ENCODE data around the gene SEZ6. TPM values are rescaled to one million over a fixed set of nuclear protein-coding genes. Genes with fewer than 3 reads are reported as not detected.

The SEZ6 gene
- total RNA-seq, 4 donors from 2014 or later, result 0.13 TPM; not detected in 3

- TF ChIP-seq POLR2AphosphoS5 (IDR thresholded peaks at IDR 0.05), result no peak
- TF ChIP-seq, protein P1, sequence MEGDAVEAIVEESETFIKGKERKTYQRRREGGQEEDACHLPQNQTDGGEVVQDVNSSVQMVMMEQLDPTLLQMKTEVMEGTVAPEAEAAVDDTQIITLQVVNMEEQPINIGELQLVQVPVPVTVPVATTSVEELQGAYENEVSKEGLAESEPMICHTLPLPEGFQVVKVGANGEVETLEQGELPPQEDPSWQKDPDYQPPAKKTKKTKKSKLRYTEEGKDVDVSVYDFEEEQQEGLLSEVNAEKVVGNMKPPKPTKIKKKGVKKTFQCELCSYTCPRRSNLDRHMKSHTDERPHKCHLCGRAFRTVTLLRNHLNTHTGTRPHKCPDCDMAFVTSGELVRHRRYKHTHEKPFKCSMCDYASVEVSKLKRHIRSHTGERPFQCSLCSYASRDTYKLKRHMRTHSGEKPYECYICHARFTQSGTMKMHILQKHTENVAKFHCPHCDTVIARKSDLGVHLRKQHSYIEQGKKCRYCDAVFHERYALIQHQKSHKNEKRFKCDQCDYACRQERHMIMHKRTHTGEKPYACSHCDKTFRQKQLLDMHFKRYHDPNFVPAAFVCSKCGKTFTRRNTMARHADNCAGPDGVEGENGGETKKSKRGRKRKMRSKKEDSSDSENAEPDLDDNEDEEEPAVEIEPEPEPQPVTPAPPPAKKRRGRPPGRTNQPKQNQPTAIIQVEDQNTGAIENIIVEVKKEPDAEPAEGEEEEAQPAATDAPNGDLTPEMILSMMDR (IDR thresholded peaks at IDR 0.05), result no peak
- TF ChIP-seq EP300 (IDR thresholded peaks at IDR 0.05), result no peak
- TF ChIP-seq POLR2A (IDR thresholded peaks at IDR 0.05), result no peak
- Histone ChIP-seq H3K27me3 (no peaks in the 10 kb centered on the region), H3K4me3 (no peak overlapping the region), H3K27ac (no peak overlapping the region), H3K4me1 (no peaks in the 10 kb centered on the region), H3K9me3 (no peaks in the 10 kb centered on the region), H3K36me3 (no peaks in the 10 kb centered on the region)
- no peak for ATAC-seq
- 62 to 77% methylated on average over 4 to 7 of the region's 7 CpGs for WGBS, 2 donors (ENCODE audit: low coverage in 1 of 2)
Measured at GRCh38 chr17:29045734-29046472, 40.1 kb upstream of the SEZ6 start.

DNA sequence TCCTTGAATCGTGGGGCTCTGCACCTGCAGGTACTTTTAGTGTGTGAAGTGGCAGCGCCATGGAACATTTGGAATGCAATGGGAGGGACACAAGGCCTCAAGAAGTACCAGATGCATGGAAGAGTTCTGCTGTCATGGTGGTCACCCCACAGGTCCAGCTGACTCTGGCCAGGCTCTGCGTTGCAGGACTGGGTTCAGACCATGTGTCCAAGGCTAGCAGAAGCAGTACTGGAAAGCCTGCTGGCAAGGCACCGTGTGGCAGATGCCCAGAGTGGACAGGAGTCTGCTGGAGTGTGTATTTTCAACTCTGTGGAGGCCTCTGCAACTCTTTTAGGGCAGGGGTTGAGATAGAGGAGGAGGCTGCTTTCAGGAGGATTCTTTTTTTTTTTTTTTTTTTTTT is 39.2 kb upstream of the SEZ6 start:
- 89 to 100% methylated on average over 1 to 2 of the region's 4 CpGs for WGBS, 2 donors (ENCODE audit: low coverage in 1 of 2)

GRCh38 chr17:29043539-29044145 is 37.8 kb upstream of the SEZ6 start:
- H3K27me3 ChIP-seq, result no peaks in the 10 kb centered on the region
- ATAC-seq, result no peak
- H3K4me3 ChIP-seq, result no peak overlapping the region
- H3K9me3 ChIP-seq, result no peaks in the 10 kb centered on the region
- WGBS, 2 donors (ENCODE audit: low coverage in 1 of 2), result 94 to 100% methylated on average over 1 to 3 of the region's 3 CpGs
- peaks cover 0 to 3% (median 0%) of the 10 kb centered on the region in 3 donors for H3K4me1 ChIP-seq
- no peaks in the 10 kb centered on the region for H3K36me3 ChIP-seq
- TF ChIP-seq POLR2AphosphoS5 (IDR thresholded peaks at IDR 0.05) (no peak), EP300 (IDR thresholded peaks at IDR 0.05) (no peak), POLR2A (IDR thresholded peaks at IDR 0.05) (no peak)
- TF ChIP-seq, protein P1 (IDR thresholded peaks at IDR 0.05), result no peak
- H3K27ac ChIP-seq, result no peak overlapping the region

More for the DNA sequence above, 39.2 kb upstream of the SEZ6 start:
- ATAC-seq, result no peak
- Histone ChIP-seq H3K4me3 (no peak overlapping the region), H3K27ac (no peak overlapping the region), H3K4me1 (peaks cover 0 to under 1% (median 0%) of the 10 kb centered on the region in 3 donors), H3K9me3 (no peaks in the 10 kb centered on the region), H3K27me3 (no peaks in the 10 kb centered on the region), H3K36me3 (no peaks in the 10 kb centered on the region)
- TF ChIP-seq EP300 (IDR thresholded peaks at IDR 0.05), result no peak

DNA sequence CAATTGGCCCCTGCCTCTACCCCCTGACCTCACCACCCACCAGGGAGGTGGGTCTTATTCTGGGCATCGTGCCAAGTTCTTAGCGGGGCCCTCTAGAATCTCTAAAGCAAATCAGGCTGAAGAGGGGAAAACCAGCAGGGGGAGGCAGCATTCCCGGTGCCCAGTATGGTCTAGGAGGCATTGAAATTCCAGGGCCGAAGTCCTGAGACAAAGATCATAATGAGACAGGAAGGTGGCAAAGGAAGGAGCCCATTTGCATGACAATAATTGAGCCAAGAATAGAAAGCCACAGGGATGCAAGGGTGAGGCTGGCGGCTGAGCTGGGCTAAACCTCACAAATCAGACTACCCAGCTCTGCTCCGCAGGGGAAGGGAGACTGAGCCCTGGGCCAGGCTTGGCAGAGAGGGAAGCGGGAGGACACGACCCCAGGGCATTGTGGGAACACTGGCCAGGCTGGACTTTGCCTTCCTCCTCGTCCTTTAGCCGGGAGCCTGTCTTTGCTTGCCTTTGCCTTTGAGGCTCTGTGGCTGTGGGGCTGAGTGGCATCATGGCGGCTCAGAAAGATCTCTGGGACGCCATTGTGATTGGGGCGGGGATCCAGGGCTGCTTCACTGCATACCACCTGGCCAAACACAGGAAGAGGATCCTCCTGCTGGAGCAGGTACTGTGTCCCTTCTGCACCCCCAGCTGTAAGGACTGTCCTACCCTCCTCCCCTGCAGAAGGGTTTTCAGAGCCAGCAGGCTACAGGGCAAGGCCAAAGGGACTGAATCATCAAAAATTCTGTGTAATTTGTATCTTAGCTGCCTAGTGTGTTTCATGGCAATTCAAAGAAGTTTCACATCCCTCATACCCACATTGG is 37.1 kb upstream of the SEZ6 start, which contains the start of gene PIPOX:
TSS of gene PIPOX (plus strand) at position 463 of the 860 bp plus-strand sequence. CDS start at position 548, 85 bp downstream.
- Histone ChIP-seq H3K4me1 (peaks cover 0 to 3% (median 0%) of the 10 kb centered on the region in 3 donors), H3K36me3 (no peaks in the 10 kb centered on the region), H3K9me3 (no peaks in the 10 kb centered on the region), H3K27ac (peak within 1 kb of the TSS in 2 of 4 donors; percentile 11 to 45), H3K4me3 (no peak within 1 kb of the TSS), H3K27me3 (no peaks in the 10 kb centered on the region)
- 40% methylated on average over 8 of the region's 13 CpGs; no CpG with 5 or more reads in 1 of the 2 donors for WGBS, 2 donors (ENCODE audit: low coverage in 1 of 2)
- no peak for TF ChIP-seq EP300 (IDR thresholded peaks at IDR 0.05)
- TF ChIP-seq, protein P1 (IDR thresholded peaks at IDR 0.05), result no peak
- no peak for TF ChIP-seq POLR2A (IDR thresholded peaks at IDR 0.05)
- no peak for TF ChIP-seq POLR2AphosphoS5 (IDR thresholded peaks at IDR 0.05)
- peak; percentile 25 for ATAC-seq
